Astrocyte of the cerebellum (primary cell): ENCODE results near the gene ST6GAL1.

Source experiments
- DNase-seq: peaks from one replicate; pipeline ENCODE4 v3.0.0-alpha.2; 2011; ENCODE audit warnings: low read depth
- H3K4me3 ChIP-seq: 2 replicates; pipeline ENCODE4 v1.5.1; 2011; ENCODE audit warnings: mild to moderate bottlenecking, low read depth, low read length, moderate library complexity
- in situ Hi-C: cut with HindIII; loops from 2 replicates; pipeline ENCODE4 v1.10.0; 2017; ENCODE audit warnings: low sequenced_read_pairs
- TF ChIP-seq, protein P1 (sequence below): IDR thresholded peaks from 2 replicates; pipeline ENCODE4 v1.5.1; 2012; ENCODE audit warnings: low read length, low read depth, moderate library complexity, mild to moderate bottlenecking; ENCODE audit errors: missing control alignments

Gene ST6GAL1

DNA sequence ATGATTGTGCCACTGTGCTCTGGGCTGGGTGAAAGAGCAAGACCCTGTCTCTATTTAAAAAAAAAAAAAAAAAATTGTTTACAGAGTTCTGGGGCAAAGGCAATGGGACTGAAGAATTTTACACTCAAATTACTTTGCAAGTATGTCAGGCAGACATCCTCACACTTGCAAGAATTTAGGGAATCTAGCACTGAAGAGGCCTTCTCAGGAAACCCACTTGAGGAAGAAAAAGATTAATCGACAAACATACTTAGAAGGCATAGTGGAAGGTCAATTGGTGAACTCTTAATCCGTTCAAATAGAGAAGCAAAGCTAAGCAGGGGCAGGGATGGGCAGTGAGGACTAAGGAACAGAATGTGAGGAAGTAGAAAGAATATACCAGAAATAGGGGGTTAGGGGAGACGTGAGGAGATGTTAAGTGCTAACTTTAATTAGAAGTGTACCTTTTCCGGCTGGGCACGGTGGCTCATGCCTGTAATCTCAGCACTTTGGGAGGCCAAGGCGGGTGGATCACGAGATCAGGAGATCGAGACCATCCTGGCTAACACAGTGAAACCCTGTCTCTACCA lies 15.0 kb downstream of the ST6GAL1 start:
- in situ Hi-C loops = no loop called here
- no peak overlapping the region for H3K4me3 ChIP-seq
- TF ChIP-seq, protein P1, sequence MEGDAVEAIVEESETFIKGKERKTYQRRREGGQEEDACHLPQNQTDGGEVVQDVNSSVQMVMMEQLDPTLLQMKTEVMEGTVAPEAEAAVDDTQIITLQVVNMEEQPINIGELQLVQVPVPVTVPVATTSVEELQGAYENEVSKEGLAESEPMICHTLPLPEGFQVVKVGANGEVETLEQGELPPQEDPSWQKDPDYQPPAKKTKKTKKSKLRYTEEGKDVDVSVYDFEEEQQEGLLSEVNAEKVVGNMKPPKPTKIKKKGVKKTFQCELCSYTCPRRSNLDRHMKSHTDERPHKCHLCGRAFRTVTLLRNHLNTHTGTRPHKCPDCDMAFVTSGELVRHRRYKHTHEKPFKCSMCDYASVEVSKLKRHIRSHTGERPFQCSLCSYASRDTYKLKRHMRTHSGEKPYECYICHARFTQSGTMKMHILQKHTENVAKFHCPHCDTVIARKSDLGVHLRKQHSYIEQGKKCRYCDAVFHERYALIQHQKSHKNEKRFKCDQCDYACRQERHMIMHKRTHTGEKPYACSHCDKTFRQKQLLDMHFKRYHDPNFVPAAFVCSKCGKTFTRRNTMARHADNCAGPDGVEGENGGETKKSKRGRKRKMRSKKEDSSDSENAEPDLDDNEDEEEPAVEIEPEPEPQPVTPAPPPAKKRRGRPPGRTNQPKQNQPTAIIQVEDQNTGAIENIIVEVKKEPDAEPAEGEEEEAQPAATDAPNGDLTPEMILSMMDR = no peak
- no peak for DNase-seq

DNA sequence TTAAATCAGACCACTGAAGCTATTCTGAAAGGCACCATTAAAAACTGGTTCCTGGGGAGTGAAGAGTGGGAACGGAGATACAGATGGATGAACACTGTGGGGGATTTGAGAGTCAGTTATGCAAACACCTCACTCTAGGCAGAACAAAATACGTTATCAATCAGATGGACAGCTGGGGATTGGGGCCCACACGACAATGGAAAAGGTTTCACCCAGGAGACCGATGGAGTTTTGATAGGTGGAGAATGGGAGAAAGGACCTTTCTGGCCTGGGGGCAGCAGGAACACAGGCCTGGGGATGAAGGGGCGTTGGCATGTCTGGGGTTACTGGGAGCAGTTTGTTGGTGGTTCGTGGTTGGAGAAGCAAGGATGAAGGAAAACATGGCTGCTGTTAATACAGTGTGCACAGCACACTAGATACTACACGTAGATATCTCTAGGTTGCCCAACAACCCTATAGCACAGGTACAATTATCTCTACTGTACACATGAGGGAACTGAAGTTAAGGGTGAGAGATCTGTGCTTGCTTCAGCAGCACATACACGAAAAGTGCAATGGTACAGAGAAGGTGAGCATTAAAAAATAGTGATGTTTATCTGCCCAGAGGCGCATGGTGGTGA lies 16.5 kb downstream of the ST6GAL1 start:
- TF ChIP-seq, protein P1 = no peak
- no peak overlapping the region for H3K4me3 ChIP-seq
- in situ Hi-C loops = no loop called here
- DNase-seq = no peak

DNA sequence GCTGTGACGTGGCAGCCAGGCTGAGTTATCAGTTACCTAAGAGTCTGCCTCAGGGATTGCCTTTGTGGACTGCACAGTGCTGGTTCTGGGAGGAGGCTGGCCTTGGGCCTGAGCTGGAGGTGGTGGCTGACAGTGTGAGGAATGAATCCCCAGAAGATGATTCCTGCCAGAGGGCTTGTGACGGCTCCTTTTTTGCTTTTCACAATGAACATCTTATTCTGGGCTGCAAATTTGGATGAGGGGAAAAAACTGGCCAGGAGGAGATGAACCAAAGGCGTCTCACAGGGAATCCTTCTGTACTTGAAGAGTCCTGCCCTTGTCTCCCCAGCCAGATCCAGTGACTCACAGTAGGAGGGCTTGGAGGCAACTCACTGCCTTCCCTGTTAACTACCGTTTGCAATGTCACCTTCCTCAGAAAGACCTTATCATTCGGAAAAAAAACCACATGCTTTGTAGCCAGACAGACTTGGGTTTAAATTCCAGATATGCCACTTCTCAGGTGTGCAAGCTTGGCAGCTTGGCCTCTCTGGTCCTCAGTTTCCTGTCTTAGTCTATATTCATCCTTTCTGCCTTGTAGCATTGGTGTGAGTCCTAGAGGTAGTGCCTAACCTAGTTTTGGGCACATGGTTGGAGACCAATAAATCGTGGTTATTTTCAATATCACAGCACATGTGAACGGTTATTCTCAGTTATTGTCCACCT lies 19.1 kb downstream of the ST6GAL1 start:
- no peak for DNase-seq

DNA sequence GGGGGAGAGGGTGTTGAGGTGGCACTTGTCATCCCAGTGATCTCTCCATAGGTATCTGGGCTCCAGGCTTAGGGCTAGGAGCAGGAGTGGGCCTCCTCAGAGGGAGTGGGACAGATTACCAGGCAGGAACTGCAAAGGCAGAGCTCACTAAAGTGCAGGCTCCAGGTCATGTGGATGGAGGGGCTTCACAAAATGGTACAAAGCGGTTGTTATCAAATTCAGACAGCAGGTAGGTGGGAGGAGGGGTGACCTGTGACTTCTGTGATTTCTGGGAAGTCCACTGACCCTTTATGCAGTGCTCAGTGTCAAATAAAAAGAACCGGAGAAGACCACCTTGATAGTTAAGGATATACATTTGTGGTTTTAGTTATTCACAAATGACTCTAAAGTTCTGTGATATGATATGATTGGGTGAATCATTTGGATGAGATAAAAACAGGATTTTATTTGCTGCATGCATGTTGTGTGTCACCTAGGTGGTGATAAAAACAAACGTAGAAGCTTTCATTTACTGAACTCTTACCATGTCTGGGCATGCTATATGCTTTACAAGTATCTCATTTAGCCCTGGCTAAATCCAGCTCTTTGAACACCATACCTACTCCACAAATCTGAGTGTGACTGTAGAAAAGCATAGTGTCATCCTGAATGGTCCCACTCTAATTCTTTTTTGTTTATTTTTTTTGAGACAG lies 20.2 kb downstream of the ST6GAL1 start:
- TF ChIP-seq, protein P1 = no peak
- no peak overlapping the region for H3K4me3 ChIP-seq
- no peak for DNase-seq
- in situ Hi-C loops = no loop called here

More for the DNA sequence above, 19.1 kb downstream of the ST6GAL1 start:
- H3K4me3 ChIP-seq = no peak overlapping the region
- TF ChIP-seq, protein P1 = no peak
- in situ Hi-C loops = no loop called here

DNA sequence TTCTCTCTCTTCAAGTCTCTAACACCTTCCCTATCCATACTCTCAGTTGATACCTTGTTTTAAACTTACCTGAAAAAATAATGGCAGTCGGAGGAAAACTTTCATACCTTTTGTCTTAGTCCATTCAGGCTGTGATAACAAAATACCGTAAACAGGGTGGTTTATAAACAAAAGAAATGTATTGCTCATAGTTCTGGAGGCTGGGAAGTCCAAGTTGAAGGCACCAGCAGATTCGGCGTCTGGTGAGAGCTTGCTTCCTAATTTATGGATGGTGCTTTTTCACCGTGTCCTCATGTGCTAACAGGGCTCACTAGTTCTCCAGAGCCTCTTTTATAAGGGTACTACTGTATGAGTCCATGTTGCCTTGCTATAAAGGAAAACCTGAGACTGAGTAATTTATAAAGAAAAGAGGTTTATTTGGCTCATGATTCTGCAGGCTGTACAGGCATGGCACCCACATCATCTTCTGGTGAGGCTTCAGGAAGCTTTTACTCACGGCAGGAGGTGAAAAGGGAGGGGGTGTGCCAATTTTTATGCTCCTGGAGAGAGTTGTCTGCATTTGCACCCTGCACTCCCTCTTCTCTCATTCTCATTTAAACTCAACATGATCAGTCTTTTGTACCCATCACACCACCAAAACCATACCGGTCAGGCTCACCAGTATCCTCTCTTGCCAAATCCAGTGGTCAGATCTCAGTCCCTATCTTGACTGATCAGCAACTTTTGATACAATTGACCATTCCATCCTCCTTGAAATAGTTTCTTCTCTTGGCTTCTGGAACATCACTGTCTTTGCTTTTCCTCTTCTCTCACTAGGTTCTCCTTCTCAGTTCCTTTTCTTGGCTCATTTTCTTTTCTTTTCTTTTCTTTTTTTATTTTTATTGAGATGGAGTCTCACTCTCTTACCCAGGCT lies 21.6 kb downstream of the ST6GAL1 start:
- no peak for DNase-seq
- TF ChIP-seq, protein P1 = no peak
- in situ Hi-C loops = no loop called here
- no peak overlapping the region for H3K4me3 ChIP-seq
